RWPE2 (cell line): ENCODE measurements around the gene STK35.
A peak's percentile ranks its signal among the peaks of the same experiment; 100 is the strongest.

Experiments
- ATAC-seq: fragments of 200-7000 bp; cut with Tn5 transposase; 3 replicates; pipeline ENCODE4 v1.9.1; 2021; ENCODE audit warnings: low read depth
- DNase-seq: peaks from one replicate; pipeline ENCODE4 v3.0.0-alpha.2; 2020; ENCODE audit warnings: low spot score
- H3K27ac ChIP-seq: fragments of 450-650 bp; 2 replicates; pipeline ENCODE4 v1.5.1; 2017; ENCODE audit warnings: mild to moderate bottlenecking; ENCODE audit not compliant: poor library complexity, severe bottlenecking
- H3K27me3 ChIP-seq: fragments of 250-450 bp; sonication (Bioruptor Pico); 2 replicates; pipeline ENCODE4 v1.5.1; 2021; ENCODE audit warnings: mild to moderate bottlenecking, moderate library complexity; ENCODE audit not compliant: insufficient read depth, poor library complexity, severe bottlenecking
- H3K36me3 ChIP-seq: fragments of 250-450 bp; sonication (Bioruptor Pico); 2 replicates; pipeline ENCODE4 v1.5.1; 2020; ENCODE audit warnings: low read depth, mild to moderate bottlenecking, moderate library complexity
- H3K4me1 ChIP-seq: fragments of 250-450 bp; sonication (Bioruptor Pico); 2 replicates; pipeline ENCODE4 v1.5.1; 2021; ENCODE audit warnings: mild to moderate bottlenecking, moderate library complexity; ENCODE audit not compliant: insufficient read depth, poor library complexity, severe bottlenecking
- H3K4me3 ChIP-seq: fragments of 250-450 bp; sonication (Bioruptor Pico); 2 replicates; pipeline ENCODE4 v1.5.1; 2021; ENCODE audit warnings: mild to moderate bottlenecking, moderate library complexity; ENCODE audit not compliant: severe bottlenecking
- H3K9me3 ChIP-seq: fragments of 250-450 bp; sonication (Bioruptor Pico); 2 replicates; pipeline ENCODE4 v1.5.1; 2021; ENCODE audit warnings: mild to moderate bottlenecking, moderate library complexity; ENCODE audit not compliant: severe bottlenecking
- CTCF ChIP-seq: fragments of 450-650 bp; IDR thresholded peaks from one replicate; pipeline ENCODE4 v1.5.1; 2017; ENCODE audit warnings: mild to moderate bottlenecking, moderate library complexity; ENCODE audit not compliant: poor library complexity, severe bottlenecking

Gene STK35

DNA sequence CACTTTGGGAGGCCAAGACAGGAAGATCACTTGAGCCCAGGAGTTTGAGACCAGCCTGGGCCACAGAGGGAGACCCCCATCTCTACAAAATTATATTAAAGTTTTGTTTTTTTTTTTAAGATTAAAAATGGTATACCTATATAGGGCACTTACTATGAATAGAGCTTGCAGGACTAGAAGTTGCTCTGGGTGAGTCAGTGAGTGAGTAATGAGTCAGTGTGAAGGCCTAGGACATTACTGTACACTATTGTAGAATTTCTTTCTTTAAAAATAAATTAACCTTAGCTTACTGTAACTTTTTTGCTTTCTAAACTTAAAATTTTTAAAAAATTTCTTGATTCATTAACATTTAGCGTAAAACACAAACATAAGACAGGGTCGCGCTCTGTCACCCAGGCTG lies 29.7 kb downstream of the STK35 start:
- Histone ChIP-seq H3K4me1 (peaks cover 32% of the 10 kb centered on the region), H3K4me3 (no peak overlapping the region)
- peak; percentile 83 for ATAC-seq

DNA sequence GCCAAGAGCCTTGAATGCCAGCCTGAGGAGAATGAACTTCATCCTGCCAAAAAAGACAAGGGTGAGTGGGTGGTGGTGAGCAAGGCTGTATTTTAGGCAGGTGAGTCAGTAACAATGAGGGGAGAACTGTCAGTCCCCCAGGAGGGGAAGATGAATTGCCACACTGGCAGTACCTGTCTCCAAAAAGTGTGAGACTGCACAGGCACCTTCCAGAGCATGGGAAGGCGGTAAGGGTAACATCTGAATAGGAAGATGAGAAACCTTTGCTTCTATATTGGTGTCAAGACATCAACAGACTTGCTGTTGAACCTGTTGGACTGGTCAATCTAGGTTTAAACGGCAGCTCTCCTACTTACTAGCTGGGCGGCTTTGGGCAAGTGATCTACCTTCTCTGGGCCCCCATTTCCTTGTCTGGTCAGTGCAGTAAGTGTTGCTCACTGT lies 30.9 kb downstream of the STK35 start:
- DNase-seq (no peak), ATAC-seq (peak; percentile 31; the same call in 1 of the 3 replicates)
- Histone ChIP-seq H3K4me1 (peaks cover 32% of the 10 kb centered on the region), H3K4me3 (no peak overlapping the region), H3K27ac (peak overlapping the region; percentile 39), H3K27me3 (no peaks in the 10 kb centered on the region), H3K9me3 (no peaks in the 10 kb centered on the region), H3K36me3 (no peaks in the 10 kb centered on the region)
- no peak for TF ChIP-seq CTCF

More for the DNA sequence above, 29.7 kb downstream of the STK35 start:
- Histone ChIP-seq H3K27ac (peak overlapping the region; percentile 39), H3K27me3 (no peaks in the 10 kb centered on the region), H3K9me3 (no peaks in the 10 kb centered on the region), H3K36me3 (no peaks in the 10 kb centered on the region)
- no peak for DNase-seq
- TF ChIP-seq CTCF, result no peak

DNA sequence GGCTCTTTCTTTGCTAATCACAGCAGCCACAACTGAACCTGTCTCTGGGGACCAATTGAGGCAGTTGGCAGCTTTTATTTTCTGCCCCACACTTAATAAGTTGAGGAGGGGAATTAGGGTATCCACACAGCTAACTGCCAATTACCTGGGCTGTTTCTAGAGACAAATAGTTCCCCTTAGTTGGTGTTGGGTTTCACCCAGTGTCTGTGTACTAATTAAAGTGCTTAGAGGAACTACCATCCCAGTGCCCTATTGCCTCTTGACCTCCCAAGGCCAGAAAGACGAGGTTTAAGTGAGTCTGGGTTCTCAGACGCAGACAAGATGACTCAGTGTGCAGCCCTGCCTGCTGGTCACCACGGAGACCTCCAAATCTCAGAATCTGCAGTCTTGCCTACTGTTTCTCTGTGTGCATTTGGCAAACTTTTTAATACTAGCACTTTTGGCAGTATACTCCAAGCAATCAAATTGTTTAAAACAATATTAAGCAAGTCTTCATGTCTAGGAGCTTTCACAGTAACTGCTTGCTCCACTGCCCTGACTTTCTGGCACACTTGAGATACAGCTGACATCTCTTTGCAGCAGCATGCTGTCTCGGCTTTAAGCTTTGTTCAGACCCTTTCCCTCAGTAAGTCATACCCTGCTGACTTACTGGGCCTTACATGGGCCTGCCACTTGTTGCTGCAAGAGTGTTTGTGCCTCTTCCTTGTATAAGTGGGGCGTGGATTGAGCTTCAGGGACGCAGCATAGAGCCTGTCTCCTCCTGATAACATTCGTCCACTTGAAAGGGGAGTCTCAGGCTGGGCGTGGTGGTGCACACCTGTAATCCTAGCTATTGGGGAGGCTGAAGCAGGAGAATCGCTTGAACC lies 31.9 kb downstream of the STK35 start:
- no peaks in the 10 kb centered on the region for H3K36me3 ChIP-seq
- H3K9me3 ChIP-seq, result no peaks in the 10 kb centered on the region
- DNase-seq, result no peak
- ATAC-seq, result peak; percentile 39; the same call in 2 of the 3 replicates
- no peak overlapping the region for H3K4me3 ChIP-seq
- TF ChIP-seq CTCF, result no peak
- peaks cover 32% of the 10 kb centered on the region for H3K4me1 ChIP-seq
- peak overlapping the region; percentile 4 for H3K27ac ChIP-seq
- H3K27me3 ChIP-seq, result no peaks in the 10 kb centered on the region

DNA sequence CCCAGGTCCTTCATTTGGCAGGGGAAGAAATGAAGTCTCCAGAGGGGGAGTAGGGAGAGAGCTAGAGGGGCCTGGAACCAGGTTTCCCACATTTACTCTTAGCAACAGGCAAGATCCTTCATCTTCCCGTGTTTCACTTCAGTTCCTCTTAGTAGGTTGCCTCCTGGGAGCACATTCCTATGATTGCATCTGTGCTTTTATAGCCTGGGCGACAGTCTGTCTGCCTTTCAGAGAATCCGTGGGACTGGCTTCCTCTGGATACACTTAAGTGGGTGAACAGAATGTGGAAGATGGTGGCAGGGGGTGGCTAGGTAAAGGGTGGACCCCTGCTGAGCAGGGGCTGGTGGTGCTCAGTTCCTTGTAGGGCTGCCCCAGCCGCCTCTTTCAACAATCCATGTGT lies 33.4 kb downstream of the STK35 start:
- Histone ChIP-seq H3K27me3 (no peaks in the 10 kb centered on the region), H3K27ac (no peak overlapping the region), H3K4me3 (no peak overlapping the region), H3K9me3 (no peaks in the 10 kb centered on the region), H3K4me1 (peaks cover 32% of the 10 kb centered on the region), H3K36me3 (no peaks in the 10 kb centered on the region)
- no peak for DNase-seq
- TF ChIP-seq CTCF, result no peak
- ATAC-seq, result no peak

GRCh38 chr20:2136275-2136674 lies 34.6 kb downstream of the STK35 start:
- ATAC-seq (no peak), DNase-seq (no peak)
- Histone ChIP-seq H3K27ac (no peak overlapping the region), H3K36me3 (no peaks in the 10 kb centered on the region), H3K27me3 (no peaks in the 10 kb centered on the region), H3K4me3 (no peak overlapping the region), H3K9me3 (no peaks in the 10 kb centered on the region), H3K4me1 (peaks cover 24% of the 10 kb centered on the region)
- TF ChIP-seq CTCF, result no peak
